Uterus (tissue), 4 donors: Measurements from ENCODE around the gene PREX1. TPM values are rescaled to one million over a fixed set of nuclear protein-coding genes. Genes with fewer than 3 reads are reported as not detected.
A peak's percentile ranks its signal among the peaks of the same experiment; 100 is the strongest.

ENCODE experiments used
- DNase-seq, 2 donors: peaks; one replicate each; pipeline ENCODE4 v3.0.0-alpha.2; 2019 to 2020
- H3K27ac ChIP-seq, 2 donors: fragments of 200-600 bp; sonication (generic); 1 replicate in 1 of 2; 2 replicates in 1 of 2; pipeline ENCODE4 v1.5.1; 2016 to 2018
- H3K27me3 ChIP-seq, 2 donors: fragments of 200-600 bp; sonication (generic); one replicate each; pipeline ENCODE4 v1.5.1; 2018 to 2019; ENCODE audit warnings: control low read depth in 1 of 2
- H3K36me3 ChIP-seq, 2 donors: fragments of 200-600 bp; sonication (generic); one replicate each; pipeline ENCODE4 v1.5.1; 2019; ENCODE audit warnings: control low read depth in 1 of 2
- H3K4me1 ChIP-seq, 2 donors: fragments of 200-600 bp; sonication (generic); one replicate each; pipeline ENCODE4 v1.5.1; 2018 to 2019; ENCODE audit warnings: control low read depth in 1 of 2
- H3K4me3 ChIP-seq, 2 donors: fragments of 200-600 bp; sonication (generic); 1 replicate in 1 of 2; 2 replicates in 1 of 2; pipeline ENCODE4 v1.5.1; 2018 to 2019; ENCODE audit warnings: mild to moderate bottlenecking in 1 of 2
- H3K9me3 ChIP-seq, 2 donors: fragments of 200-600 bp; sonication (generic); one replicate each; pipeline ENCODE4 v1.5.1; 2019; ENCODE audit warnings: control low read depth in 1 of 2
- CTCF ChIP-seq, 4 experiments: fragments of 200-600 bp in 2 of 4; fragments of 450-650 bp in 2 of 4; sonication (generic) in 2 of 4; IDR thresholded peaks; one replicate each; pipeline ENCODE4 v1.5.1; 2016 to 2019; ENCODE audit warnings: antibody characterized with exemption in 4 of 4, mild to moderate bottlenecking in 2 of 4, moderate library complexity in 1 of 4
- POLR2A ChIP-seq, 2 donors: fragments of 450-650 bp; IDR thresholded peaks; one replicate each; pipeline ENCODE4 v1.6.1; 2016; ENCODE audit warnings: antibody characterized with exemption in 2 of 2, mild to moderate bottlenecking in 1 of 2, moderate library complexity in 1 of 2
- intact Hi-C: fragments of 100-400 bp; cut with DNase I; formaldehyde crosslinking; loops from one replicate; pipeline ENCODE4 v1.15.1; 2023; ENCODE audit warnings: low total_unique reads
- total RNA-seq, 4 donors: library from RNA; depleted of rRNA in 3 of 4; stranded (reverse); fragments of >200 nt in 3 of 4; gene quantifications; one replicate each; pipeline versions ENCODE4 v1.1.0 to v1.2.4, GENCODE V29; 2014 to 2023
- donor health status: DM: yes; HTN: yes; CAD: no.

Gene PREX1
- total RNA-seq, 4 donors from 2014 or later, result 3.6 to 19.7 (median 11.3) TPM

DNA sequence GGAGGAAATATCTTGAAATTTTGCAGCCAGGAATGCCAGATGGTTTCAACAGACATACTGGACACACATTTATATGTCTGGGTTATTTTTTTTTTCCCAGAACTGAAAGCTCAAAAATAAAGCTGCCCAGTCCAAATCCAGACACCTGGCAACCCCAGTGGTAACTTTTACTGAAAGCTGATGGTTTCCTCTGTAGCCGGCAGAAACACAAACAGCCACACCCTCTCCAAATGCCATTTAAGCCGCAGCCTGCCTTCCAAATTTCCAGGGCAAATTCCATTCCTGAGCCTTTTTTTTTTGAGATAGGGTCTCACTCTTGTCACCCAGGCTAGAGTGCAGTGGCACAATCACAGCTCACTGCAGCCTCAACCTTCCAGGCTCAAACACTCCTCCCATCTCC, 6.5 kb upstream of the PREX1 start:
- Histone ChIP-seq H3K4me3 (no peak overlapping the region), H3K9me3 (no peaks in the 10 kb centered on the region), H3K4me1 (no peaks in the 10 kb centered on the region), H3K27me3 (no peaks in the 10 kb centered on the region), H3K27ac (no peak overlapping the region), H3K36me3 (no peaks in the 10 kb centered on the region)
- intact Hi-C loops, result no loop called here
- TF ChIP-seq CTCF (IDR thresholded peaks at IDR 0.05) (no peak), POLR2A (IDR thresholded peaks at IDR 0.05) (no peak)
- no peak for DNase-seq

DNA sequence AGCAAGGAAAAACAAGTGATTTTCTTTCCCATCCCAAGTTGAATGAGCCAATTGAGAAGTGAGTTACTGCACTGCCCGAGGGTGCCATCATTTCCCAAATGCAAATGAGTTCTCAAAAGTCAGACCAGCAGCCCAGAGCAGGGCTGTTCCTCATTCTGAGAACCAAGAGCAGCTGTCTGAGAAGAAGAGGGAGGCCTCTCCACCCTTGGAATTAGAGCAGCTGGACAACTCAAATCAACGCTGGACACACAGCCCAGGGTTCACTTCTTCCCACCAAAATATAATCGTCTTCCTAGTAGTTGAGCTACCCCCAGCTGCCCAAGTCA, 4.6 kb upstream of the PREX1 start:
- no peak overlapping the region for H3K4me3 ChIP-seq
- TF ChIP-seq CTCF (IDR thresholded peaks at IDR 0.05) (no peak), POLR2A (IDR thresholded peaks at IDR 0.05) (no peak)
- DNase-seq, result no peak
- H3K27me3 ChIP-seq, result no peaks in the 10 kb centered on the region
- no peaks in the 10 kb centered on the region for H3K4me1 ChIP-seq
- intact Hi-C loops, result no loop called here
- no peaks in the 10 kb centered on the region for H3K36me3 ChIP-seq
- H3K9me3 ChIP-seq, result no peaks in the 10 kb centered on the region
- no peak overlapping the region for H3K27ac ChIP-seq

DNA sequence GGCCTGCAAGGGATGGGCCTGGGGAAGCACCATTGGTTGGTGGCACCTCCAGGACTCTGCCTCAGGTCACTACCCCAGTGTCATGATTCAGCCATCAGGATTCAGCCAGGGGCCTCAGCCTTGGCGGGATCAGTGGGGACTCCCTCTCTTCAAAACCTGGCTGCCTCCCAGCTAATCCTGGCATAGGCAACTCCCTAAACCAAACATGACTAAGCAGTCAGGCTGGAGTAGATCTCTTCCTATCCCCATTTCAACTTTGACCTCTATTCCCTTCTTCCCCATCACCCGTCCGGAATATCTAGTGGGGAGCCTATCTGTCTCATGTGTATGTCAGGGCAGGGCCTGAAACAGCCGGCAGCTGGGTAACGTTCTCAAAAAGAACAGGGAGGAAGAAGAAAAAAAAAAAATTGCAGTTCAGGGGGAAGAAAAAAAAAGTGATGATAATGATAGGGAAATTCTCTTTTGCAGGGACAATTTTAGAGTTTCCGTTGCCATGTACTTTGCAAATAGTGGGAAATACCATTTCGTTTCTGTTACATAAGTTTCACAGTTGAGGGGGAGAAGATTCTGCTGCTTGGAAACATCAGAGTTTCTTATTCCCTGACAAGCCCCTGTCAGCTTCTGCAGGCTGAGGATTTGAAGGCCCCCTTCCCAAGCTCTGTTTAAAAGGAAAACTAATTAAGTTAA, 4.1 kb upstream of the PREX1 start:
- DNase-seq, result peak in 1 of 2 donors; percentile 29
- TF ChIP-seq CTCF (IDR thresholded peaks at IDR 0.05) (no peak), POLR2A (IDR thresholded peaks at IDR 0.05) (no peak)
- H3K27me3 ChIP-seq, result no peaks in the 10 kb centered on the region
- H3K4me1 ChIP-seq, result no peaks in the 10 kb centered on the region
- H3K27ac ChIP-seq, result no peak overlapping the region
- H3K36me3 ChIP-seq, result no peaks in the 10 kb centered on the region
- H3K9me3 ChIP-seq, result no peaks in the 10 kb centered on the region
- intact Hi-C loops, result no loop called here
- no peak overlapping the region for H3K4me3 ChIP-seq

DNA sequence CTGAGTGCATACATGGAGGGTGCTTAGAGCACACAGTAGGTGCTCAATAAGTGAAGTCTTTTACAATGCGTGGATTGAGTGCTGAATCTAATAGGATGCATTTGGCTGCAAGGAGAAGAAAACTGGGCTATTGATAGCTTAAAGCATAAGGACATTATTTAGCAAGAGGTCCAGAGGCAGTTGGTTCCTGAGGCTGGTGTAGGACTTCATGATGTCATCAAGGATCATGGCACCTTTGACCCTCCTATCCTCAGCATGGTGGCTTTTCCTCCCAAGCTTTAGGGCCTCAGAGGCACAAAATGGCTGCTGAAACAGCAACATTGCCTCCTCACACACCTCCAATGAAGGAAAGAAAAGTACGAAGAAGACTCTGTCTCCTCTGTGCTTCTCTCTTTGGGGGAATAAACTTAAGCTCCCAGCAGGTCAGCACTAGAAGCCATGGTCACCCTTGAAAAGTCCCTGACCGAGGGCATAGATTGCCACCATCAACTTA, 3.1 kb upstream of the PREX1 start:
- no peak for TF ChIP-seq POLR2A (IDR thresholded peaks at IDR 0.05)
- TF ChIP-seq CTCF (IDR thresholded peaks at IDR 0.05), result no peak
- intact Hi-C loops, result no loop called here
- H3K36me3 ChIP-seq, result no peaks in the 10 kb centered on the region
- no peak for DNase-seq
- H3K4me3 ChIP-seq, result no peak overlapping the region
- no peak overlapping the region for H3K27ac ChIP-seq
- H3K9me3 ChIP-seq, result no peaks in the 10 kb centered on the region
- H3K4me1 ChIP-seq, result no peaks in the 10 kb centered on the region
- H3K27me3 ChIP-seq, result no peaks in the 10 kb centered on the region

DNA sequence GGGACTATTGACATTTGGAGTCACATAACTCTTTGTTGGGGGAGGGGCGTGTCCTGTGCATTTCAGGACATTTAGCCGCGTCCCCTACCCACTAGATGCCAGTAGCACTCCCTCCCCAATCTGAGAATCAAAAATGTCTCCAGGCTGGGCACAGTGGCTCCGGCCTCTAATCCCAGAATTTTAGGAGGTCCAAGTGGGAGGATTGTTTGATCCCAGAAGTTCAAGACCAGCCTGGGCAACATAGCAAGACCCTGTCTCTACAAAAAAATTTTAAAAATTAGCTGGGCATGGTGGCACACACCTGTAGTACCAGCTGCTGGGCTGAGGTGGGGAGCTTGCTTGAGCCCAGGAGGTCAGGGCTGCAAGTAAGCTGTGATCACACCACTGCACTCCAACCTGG, 2.1 kb upstream of the PREX1 start:
- intact Hi-C loops, result no loop called here

More for the DNA sequence above, 2.1 kb upstream of the PREX1 start:
- Histone ChIP-seq H3K4me3 (no peak overlapping the region), H3K36me3 (no peaks in the 10 kb centered on the region), H3K27ac (no peak overlapping the region), H3K4me1 (no peaks in the 10 kb centered on the region), H3K9me3 (no peaks in the 10 kb centered on the region), H3K27me3 (no peaks in the 10 kb centered on the region)
- TF ChIP-seq CTCF (IDR thresholded peaks at IDR 0.05), result no peak
- no peak for TF ChIP-seq POLR2A (IDR thresholded peaks at IDR 0.05)
- DNase-seq, result no peak
